CD4-positive, alpha-beta T cell treated with Interleukin-12 subunit alpha and Interleukin-12 subunit beta, for 1 hour (primary cell): ENCODE data around the gene ABCG8.

Experiments used
- DNase-seq: peaks from one replicate; pipeline ENCODE4 v3.0.0-alpha.2; 2020

The ABCG8 gene

DNA sequence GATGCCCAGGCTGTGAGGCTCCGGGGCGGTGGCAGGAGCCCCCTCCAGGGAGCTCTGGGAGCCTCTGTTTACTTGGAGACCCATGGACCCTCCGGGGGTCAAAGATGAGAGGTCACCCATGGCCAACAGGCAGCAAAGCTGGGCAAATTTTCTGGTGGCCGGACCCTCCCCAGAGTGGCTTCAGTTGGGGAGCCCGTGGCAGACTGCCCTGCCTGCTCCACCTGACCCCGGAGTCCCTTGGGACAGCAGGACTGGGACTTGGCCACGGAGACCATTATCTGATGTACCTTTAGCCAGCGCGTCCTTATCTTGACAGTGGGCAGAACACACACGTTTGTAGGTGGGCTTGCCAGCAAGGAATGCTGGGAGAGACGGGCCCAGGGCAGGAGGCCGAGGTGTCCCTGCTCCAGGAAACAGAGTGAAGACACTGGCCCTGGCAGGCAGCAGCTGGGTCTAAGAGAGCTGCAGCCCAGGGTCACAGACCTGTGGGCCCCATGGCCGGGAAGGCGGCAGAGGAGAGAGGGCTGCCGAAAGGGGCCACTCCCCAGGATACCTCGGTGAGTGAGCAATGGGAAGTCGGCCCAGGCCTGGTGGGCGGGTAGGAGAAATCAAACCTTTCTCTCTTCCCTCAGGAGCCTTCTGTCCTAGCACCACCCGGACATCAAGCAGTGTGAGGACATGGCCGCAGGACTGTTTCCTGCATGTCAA is at the start of gene ABCG8, which contains the start of gene ABCG5:
ABCG8 (plus strand) TSS at position 412 of the 708 bp plus-strand sequence; CDS start at position 495, 83 bp downstream.
ABCG5 (minus strand) TSS at position 280 of the 708 bp plus-strand sequence; CDS start at position 120, 160 bp downstream.
- DNase-seq, result no peak

DNA sequence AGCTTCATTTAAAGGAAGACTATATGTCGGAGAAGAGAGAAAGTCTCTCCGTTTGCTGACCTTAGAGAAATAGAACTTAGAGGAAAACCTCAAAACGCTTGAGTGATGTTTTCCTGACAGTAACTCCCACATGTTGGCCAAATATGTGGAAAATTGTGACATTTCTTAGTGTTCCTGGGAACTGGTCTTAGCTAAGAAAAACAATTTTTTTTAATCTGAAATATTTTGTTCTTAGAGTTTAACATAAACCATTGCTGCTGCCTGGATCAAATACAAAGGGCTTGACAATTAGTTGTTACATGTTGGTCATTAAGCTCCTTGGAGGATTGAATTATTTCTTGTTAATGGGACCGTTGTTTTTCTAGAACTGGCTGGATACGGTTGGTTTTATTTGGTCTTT is 48.6 kb upstream of the ABCG8 start:
- no peak for DNase-seq

DNA sequence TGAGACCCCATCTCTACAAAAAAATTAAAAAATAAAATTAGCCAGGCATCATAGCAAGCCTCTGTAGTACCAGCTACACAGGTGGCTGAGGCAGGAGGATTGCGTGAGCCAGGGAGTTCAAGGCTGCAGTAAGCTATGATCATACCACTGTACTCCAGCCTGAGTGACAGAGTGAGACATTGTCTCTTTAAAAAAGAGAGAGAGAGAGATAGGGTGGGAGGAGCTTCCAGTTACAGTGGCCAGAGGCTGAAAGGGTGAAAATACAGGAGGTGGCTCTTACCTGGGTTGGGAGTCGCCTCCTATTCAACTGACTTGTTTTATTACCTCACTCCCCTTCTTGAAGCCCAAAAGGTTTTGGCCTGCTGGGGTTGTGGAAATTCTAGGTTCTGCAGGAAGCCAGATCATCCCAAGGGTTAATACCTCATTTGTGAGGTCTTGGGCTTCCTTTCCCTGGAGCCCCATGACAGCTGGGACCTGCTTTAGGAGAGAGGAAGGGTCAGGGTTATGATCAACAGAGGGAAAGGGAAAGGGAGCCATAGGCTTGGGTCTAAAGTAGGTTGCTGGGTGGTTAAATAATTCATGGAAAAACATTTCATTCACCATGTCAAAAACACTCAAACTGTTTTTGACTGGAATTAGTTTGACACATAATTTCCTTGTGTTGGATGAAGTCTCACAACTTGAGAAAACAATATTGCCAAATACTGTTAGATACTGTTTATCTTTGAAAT is 47.6 kb upstream of the ABCG8 start:
- no peak for DNase-seq

DNA sequence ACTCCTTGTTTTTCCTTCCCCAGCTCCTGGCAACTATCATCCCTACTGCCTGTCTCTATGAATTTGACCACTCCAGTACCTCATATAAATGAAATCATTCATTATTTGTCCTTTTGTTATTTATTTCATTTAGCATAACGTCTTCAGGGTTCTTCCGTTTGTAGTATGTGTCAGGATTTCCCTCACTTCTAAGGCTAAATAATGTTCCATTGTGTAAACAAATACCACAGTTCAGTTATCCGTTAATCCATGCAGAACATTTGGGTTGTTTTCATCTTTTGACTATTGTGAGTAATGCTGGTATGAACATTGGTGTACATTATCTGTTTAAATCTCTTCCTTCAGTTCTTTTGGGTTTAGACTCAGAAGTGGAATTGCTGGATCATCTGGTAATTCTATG is 46.1 kb upstream of the ABCG8 start:
- no peak for DNase-seq

DNA sequence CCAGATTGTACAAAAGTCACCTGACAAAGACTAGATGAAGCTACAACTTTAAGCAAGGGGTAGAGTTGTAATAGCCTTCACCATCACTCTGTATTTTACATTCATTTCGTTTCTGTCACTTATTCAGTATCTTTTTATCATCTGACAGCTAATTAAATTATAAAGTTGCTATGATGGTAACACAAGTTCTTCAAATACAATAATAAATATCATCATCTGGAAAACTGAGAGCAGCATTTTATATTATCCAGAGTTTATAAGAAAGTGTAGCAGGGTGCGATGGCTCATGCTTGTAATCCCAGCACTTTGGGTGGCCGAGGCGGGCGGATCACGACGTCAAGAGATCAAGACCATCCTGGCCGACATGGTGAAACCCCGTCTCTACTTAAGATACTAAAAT is 43.8 kb upstream of the ABCG8 start:
- DNase-seq, result no peak

DNA sequence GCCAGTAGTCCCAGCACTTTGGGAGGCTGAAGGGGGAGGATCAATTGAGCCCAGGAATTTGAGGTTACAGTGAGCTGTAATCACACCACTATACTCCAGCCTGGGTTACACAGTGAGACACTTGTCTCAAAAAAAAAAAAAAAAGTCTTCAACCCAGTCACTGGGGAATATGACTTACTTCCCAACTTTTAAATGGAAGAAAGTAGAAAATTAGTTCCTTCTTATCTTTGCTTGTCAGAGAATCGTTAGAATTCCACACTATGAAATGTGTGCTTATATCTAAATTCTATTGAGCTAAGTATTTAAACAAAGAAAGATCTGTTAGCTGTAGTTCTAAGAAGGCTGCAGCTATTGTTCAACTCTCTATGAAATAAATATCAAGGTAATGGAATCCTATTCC is 42.6 kb upstream of the ABCG8 start:
- no peak for DNase-seq

DNA sequence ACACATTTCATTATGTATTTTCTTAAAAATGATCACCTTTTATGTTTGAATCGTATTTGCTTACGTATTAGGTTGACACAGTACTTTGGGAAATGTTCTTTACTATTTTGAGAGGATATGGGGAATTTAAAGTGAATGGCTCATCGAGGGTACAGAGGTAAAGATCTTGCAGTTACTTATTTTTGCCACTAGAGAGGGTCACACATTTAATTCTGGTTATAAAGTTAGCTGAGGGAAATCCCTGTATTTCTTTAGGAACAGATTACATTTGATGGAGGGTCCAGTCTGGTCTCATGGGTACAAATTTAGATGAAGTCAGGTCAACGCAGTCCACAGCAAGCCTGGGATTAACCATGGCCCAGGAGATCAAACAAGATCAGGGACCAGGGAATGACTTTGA is 40.5 kb upstream of the ABCG8 start:
- DNase-seq, result no peak

DNA sequence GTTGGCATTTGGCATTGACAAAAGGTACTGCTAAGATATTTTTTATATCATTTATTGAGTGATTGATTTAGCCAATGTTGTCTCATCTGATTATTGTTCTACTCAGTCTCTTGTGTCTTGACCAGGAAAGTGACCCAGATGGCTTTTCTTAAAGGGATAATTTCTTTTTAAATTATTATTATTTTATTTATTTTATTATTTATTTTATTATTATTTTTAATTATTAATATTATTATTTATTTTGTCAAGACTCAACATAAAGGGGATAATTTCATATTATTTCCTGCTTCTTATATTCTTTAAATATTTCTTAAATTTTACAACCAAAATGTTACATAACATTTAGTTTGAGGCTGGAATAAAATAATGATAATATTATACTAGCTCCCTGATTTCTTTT is 37.9 kb upstream of the ABCG8 start:
- DNase-seq, result no peak

DNA sequence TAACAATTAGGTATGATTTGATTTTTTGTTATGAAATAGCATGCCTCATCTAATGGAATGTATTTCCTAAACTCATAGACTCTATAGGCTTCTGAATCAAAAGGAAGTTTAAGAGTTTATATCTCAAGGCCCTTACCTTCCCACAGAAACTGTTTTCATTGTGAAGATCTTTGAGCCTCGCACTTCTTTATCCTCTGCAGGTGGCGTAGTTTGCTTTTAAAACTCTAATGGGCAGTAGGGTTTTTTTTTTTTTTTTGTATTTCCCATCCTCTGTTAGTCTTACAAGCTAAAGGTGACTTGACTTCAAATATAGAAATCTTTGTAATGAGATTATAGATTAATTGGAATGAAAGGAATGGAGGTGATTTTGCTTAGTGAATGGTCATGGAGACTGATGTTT is 36.6 kb upstream of the ABCG8 start:
- no peak for DNase-seq

DNA sequence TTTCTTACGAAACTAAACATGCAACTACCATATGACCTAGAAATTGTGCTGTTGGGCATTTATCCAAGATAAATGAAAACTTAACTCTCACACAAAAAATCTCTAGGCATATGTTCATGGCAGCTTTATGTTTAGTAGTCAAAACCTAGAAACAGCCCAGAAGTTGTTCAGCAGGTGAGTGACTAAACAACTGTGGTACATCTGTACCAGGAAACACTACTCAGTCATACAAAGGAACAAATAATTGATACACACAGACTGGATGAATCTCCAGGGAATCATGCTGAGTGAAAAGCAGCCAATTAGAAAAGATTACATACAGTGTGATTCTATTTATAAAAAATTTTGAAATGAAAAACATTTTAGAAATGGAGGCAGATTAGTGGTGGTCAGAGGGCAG is 35.7 kb upstream of the ABCG8 start:
- no peak for DNase-seq

DNA sequence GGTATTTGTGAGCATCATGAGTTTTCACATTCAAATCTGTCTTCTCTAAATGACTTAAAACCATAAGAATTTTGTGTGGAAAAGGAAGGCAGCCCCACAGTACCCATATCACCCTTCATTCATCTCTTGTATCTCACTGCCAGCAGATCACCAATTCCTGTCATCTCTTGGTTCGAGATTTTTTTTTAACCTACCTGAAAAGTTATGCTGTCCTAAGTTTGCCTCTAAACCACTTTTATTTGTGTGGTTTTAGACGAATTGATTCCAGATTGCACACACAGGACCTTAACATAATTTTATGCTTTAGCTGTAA is 32.1 kb upstream of the ABCG8 start:
- DNase-seq, result no peak

DNA sequence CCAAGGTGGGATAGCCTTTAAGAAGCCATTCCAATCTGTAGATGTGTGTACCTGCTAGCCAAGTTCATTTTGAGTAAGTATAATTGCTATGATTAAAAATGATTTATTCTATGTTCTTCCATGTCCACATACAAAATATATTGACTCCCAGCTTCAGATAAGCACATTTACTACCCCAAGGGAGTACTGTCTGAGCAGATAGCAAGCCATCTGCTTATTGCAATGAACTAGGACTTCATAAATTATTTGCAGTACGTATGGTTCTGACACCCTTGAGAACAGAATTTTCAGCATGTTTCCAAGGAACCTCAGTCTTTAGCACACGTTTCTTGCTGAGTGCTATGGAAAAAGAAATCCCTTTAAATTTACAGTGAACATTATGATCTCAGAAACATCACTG is 28.3 kb upstream of the ABCG8 start:
- no peak for DNase-seq

DNA sequence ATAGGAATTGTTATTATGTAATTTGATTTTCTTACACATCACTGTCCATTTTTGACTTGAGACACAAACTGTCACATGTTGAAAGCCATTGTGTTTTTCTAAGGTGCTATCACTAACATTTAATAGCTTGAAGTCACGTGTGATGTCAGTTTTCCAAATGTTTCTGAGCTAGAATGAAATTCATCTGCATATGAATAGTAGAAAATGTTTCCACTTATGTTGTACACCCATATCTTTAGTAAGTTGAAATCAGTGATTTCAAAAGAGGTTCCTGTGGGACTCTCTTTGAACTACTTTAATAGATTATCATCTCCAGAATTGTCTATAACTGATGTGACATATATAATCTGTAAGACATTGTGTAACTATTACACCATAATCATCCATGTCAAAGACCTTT is 27.9 kb upstream of the ABCG8 start:
- no peak for DNase-seq

DNA sequence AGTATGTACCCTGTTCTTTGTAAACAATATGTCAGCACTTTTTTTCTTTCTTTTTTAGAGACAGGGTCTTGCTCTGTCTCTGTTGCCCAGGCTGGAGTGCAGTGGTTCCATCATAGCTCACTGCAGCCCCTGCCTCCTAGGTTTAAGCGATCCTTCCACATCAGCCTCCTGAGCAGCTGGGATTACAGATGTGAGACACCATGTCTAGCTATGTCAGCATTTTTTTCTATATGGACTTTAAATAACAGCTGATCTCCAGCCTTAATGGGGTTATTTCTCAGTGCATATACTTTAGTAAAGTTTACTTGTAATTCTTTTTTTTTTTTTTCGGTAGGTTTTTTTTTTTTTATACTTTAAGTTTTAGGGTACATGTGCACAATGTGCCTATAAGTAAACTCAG is 26.8 kb upstream of the ABCG8 start:
- no peak for DNase-seq

DNA sequence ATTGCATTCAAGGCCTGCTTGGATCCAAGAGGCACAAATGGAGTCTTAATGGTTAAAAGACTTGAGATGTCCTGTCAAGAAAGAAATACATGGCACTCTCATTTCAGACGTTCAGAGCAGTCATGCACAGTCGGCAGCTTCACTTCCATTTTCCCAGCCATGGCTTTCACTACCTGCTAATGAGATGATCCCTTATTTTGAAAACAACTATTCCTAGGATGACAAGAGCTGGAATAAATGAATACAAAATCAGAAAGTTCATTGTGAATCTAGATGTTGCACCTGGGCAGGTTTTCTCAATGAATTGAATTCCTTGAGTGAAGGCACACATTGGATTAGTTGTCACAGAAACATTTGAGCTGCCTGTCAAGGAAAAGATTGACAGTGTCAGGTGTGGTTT is 25.8 kb upstream of the ABCG8 start:
- no peak for DNase-seq

DNA sequence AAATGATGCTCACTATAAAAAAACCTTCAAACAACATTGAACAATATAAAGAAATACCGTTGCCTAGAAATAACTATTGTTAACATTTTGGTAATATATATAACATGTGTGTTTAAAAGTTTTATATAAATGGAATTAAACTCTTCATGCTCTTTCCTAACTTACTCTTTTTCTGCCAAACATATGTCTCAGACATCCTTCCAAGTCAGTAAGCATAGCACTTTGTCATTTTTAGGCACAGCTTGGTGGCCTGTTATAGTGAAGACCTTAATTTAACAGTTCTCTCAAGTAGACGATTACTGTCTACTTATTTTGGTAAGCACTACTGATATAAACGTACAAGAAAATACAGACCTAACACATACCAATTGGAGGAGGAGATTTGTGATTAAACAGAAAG is 24.1 kb upstream of the ABCG8 start:
- no peak for DNase-seq

DNA sequence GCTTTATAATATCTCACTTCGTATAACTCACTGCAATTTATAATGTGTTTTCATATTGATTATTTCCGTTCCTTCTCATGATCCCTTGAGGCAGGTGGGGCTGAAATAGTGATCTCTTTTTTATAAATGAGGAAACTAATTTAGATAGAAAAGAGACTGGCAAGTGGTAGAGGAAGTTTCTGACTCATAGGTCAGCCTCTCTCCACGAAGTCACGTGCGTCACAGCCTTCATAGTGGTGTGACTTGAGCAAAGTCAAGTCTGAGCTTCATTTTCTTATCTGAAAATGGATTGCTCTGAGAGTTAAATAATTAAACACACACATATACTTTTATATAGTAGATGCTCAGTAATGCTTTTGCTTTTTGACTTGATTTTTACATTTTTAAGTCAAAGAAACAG is 20.0 kb upstream of the ABCG8 start:
- no peak for DNase-seq

DNA sequence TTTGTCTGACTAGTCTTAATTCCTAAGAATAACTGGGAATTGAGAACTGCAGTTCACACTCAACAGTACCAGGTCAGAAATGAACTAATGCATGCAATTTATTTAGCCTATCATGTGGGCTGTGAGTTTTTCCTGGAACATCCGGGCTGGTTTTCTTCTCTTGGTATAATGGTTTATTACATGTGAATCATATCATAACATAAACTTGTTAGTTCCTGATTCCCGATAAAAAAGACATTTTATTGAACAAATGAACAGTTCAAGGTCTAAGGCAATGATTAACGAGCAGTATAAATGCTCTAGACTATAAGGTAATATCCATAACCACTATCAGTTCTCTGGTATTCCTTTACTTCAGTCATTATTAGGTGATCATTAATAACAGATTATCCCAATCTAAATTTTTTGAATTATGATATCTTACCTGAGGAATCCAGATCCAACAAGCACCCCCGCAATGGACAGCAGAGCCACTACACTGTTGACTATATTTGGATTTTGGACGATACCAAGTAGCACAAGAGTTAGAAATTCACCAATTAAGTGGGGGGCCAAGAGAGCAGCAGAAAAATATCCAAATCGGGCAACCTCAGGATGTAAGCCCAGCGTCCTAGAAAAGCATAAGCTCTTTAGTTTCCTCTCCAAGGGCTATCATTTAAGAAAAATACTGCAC is 19.1 kb upstream of the ABCG8 start:
- no peak for DNase-seq

DNA sequence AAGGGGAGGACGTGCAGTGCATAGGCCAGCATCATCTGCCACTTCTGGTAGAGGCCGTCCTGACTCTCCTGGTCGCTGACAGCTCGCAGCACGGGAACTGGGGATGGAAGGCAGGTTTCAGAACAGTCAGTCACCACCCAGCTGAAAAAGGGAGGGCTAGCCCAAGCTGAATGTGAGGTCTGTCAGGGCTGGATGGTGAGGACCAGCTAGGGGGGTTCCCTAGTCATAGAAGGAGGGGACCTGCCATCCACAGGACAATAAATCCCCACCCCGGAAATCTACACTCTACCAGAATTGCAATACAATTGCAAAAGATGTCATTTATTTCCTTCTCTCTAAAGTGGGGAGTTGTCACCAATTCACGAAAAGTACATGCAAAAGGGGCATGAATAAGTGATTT is 15.9 kb upstream of the ABCG8 start:
- no peak for DNase-seq

DNA sequence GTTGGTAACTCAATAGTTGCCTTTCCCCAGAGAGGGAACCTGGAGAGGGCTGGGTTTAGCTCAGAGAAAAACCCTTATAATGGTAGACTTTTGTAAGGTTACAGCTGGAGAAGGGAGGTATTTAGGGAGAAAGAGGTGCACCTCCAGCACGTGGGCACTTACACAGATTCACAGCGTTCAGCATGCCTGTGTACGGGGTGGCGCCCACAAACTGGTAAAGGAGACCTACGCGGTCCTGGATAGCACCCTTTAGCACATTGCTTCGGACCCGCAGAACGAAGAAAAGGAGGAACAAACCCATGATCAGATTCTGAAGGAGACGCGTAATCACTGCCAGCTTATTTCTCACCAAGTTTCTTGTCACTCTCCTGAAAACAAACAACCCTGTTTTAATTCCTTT is 15.0 kb upstream of the ABCG8 start:
- DNase-seq, result no peak

DNA sequence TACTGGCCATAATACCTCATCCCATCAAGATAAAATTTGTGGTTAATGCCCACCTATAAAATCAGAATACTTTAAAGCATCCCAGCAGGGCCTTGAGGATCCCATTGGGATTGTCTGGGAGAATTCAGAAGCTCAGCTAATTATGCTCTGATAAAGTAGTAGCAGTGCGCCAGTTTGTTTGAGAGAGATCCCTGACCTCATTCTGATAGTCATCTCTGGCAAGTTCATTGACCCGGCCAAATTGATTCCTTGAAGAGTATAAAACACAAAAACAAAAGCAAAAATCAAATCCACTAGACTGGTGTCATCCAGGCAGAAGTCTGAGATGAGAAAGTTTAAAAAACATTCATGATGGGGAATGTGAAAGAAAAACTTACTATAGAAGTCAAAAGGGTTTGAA is 14.3 kb upstream of the ABCG8 start:
- no peak for DNase-seq

DNA sequence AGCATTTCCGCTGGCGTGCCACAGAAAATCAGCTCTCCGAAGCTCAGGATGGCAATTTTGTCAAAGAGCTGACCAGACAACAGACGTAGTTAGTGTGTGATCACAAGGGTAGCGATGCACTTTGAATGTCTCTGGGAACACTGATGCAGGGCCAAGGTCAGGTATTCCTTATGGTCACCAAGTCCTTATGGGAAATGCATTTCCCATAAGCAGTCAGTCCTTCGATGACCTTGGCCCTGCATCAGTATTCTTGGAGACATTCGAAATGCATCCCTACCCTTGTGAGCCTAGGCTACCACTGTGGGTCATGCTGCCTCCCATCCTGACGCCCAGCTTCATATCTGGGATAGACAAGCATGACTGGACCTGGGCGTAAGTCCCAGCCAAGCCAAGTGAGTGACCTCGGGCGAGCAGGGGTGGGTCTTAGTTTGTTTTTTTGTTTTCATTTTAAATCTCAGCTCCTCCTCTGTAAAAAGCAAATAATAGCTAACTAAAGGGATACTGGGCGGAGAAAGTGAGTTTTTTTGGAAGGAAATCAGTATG is 13.7 kb upstream of the ABCG8 start:
- no peak for DNase-seq

DNA sequence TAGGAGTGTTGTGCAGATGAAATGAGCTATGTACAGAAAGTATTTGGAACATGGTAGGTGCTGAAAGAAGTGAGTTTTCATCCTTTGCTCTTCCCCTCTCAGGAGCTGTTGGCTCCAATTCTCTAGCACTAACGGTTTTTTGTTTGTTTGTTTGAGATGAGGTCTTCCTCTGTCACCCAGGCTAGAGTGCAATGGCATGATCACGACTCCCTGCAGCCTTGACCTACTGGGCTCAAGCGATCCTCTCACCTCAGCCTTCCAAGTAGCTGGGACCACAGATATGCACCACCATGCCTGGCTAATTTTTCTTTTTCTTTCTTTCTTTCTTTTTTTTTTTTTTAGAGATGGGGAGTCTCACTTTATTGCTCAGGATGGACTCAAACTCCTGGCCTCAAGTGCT is 12.9 kb upstream of the ABCG8 start:
- DNase-seq, result no peak
